Aorta (tissue), 5 donors: ENCODE results near the gene C19orf73. TPM values are rescaled to one million over a fixed set of nuclear protein-coding genes. Genes with fewer than 3 reads are reported as not detected.

Experiments used
- ATAC-seq: fragments of 200-7000 bp; cut with Tn5 transposase; one replicate; pipeline ENCODE4 v1.9.1; 2022; ENCODE audit warnings: moderate library complexity; ENCODE audit not compliant: low FRiP score
- DNase-seq, 2 donors: peaks; one replicate each; pipeline ENCODE4 v3.0.0-alpha.2; 2020
- H3K27ac ChIP-seq, 2 donors: one replicate each; pipeline ENCODE4 v1.5.1; 2013; ENCODE audit warnings: low read length in 2 of 2, mild to moderate bottlenecking in 2 of 2, moderate library complexity in 2 of 2, control low read depth in 1 of 2, inconsistent platforms in 1 of 2, low read depth in 1 of 2
- H3K27me3 ChIP-seq, 2 donors: one replicate each; pipeline ENCODE4 v1.6.1; 2013; ENCODE audit warnings: control low read depth in 1 of 2, low read length in 1 of 2, mild to moderate bottlenecking in 1 of 2, moderate library complexity in 1 of 2; ENCODE audit not compliant: insufficient read depth in 2 of 2, control insufficient read depth in 1 of 2
- H3K36me3 ChIP-seq, 2 donors: one replicate each; pipeline ENCODE4 v1.6.1; 2013; ENCODE audit warnings: control low read depth in 1 of 2, low read length in 1 of 2, mild to moderate bottlenecking in 1 of 2; ENCODE audit not compliant: insufficient read depth in 2 of 2, control insufficient read depth in 1 of 2
- H3K4me1 ChIP-seq, 2 donors: one replicate each; pipeline ENCODE4 v1.6.1; 2013; ENCODE audit warnings: low read length in 2 of 2, control low read depth in 1 of 2, mild to moderate bottlenecking in 1 of 2, moderate library complexity in 1 of 2; ENCODE audit not compliant: insufficient read depth in 2 of 2, control insufficient read depth in 1 of 2
- H3K4me3 ChIP-seq, 2 donors: one replicate each; pipeline ENCODE4 v1.5.1; 2013; ENCODE audit warnings: low read length in 2 of 2, control low read depth in 1 of 2, mild to moderate bottlenecking in 1 of 2
- H3K9me3 ChIP-seq: one replicate; pipeline ENCODE4 v1.6.1; 2013; ENCODE audit warnings: mild to moderate bottlenecking, low read length; ENCODE audit not compliant: control insufficient read depth
- WGBS, 2 donors: extraction: QIAGEN DNeasy Blood & Tissue Kit; methylation state at CpG; one replicate each; pipeline ENCODE4 v1.1.7; 2013; 5-methylcytosine and 5-hydroxymethylcytosine counted together
- intact Hi-C, 2 donors: fragments of 100-400 bp; cut with DNase I; formaldehyde crosslinking; loops; one replicate each; pipeline versions ENCODE4 v1.14.2 to v1.15.0; 2022
- long read RNA-seq, 2 donors: library from polyadenylated mRNA; unstranded; transcript quantifications; one replicate each; pipeline ENCODE4 v2.0.0, GENCODE V29; 2020 to 2021
- polyA plus RNA-seq, 2 donors: library from polyadenylated mRNA; stranded (reverse); fragments of 200-250 nt; gene quantifications; one replicate each; pipeline ENCODE4 v1.2.3, GENCODE V29; 2013
- total RNA-seq, 2 donors: library from RNA; stranded (reverse); fragmentation: NEBNext Ultra II Directional; extraction: Animal tissue kit (Norgen Biotek cat#: 25700); gene quantifications; one replicate each; pipeline ENCODE4 v1.2.1, GENCODE V29; 2021
- donor health status: healthy with polysubstance abuse.
- donor health status: Bipolar disorder and iron deficiency.
- donor health status: DM: no; HTN: no; CAD: no.
- donor health status: DM: no; HTN: no; CAD: no.
- donor health status: DM: yes; HTN: yes; CAD: no.

C19orf73 gene, protein sequence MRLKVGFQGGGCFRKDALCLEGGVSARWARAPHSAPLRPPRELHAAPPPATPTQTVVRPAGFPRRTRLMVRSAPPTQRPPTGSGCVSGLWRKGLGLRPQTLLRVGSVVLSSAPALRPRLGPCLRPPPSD
- total RNA-seq (under 1 TPM; 0.49 to 0.72 TPM), polyA plus RNA-seq (1 to 10 TPM; 1.0 to 5.4 TPM)
- long read RNA-seq, donor 1, result 0 reads
- long read RNA-seq, donor 2, partial matches to known transcripts, result 0 of 1 reads
- long read RNA-seq, donor 2, other reads (novel, unspliced or antisense), result 0 of 1 reads

DNA sequence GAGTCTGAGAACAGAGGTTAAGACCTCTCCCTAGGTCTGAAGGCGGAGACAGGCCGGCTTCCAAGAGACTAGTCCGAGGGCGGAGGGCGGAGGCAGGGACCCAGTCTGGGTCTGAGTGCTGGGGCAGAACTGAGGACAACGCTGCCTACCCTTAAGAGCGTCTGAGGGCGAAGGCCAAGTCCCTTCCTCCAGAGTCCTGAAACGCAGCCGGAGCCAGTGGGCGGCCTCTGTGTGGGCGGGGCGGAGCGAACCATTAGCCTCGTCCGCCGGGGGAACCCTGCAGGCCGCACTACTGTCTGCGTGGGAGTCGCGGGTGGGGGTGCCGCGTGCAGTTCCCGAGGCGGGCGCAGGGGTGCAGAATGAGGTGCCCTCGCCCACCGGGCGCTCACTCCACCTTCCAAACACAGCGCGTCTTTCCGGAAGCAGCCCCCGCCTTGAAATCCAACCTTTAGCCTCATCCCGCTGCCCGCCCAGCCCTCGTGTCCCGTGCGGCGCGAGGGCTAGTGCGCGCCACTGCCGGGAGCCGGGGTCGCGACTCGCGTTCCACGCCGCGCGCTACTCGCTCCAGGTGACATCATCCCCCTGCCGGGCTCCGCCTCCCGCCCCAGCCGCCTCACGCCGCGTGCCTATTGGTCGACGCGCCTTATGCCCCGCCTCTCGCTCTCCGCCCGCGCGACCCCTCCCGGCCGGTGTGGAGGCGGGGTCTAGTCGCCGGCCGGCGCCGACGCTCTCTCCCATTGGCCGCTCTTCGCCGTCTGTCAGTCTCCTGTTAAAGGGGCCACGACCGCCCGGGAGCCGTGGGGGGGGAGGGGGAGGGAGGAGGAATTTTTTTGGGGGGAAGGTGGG lies at the start of gene C19orf73:
TSS of gene C19orf73 (minus strand) at position 579 of the 846 bp plus-strand sequence. CDS start at position 458, 121 bp downstream.
- Histone ChIP-seq H3K27me3 (no peaks in the 10 kb centered on the region), H3K36me3 (no peaks in the 10 kb centered on the region), H3K9me3 (no peaks in the 10 kb centered on the region), H3K27ac (peak within 1 kb of the TSS; percentile 23 to 91), H3K4me1 (peaks cover 0 to under 1% of the 10 kb centered on the region in 2 donors), H3K4me3 (peak within 1 kb of the TSS; percentile 34 to 45)
- ATAC-seq (peak; percentile 94), DNase-seq (peak; percentile 97 to 98)
- intact Hi-C loops, result loop anchor here (2.0 to 5.0 kb wide), 2 partner anchors 32 to 34 kb away; no protein-coding TSS in a partner anchor
- WGBS, 2 donors, result 1% methylated on average over 74 to 85 of the region's 85 CpGs

- Histone ChIP-seq H3K27ac (no peak overlapping the region), H3K4me1 (peaks cover 0 to 3% of the 10 kb centered on the region in 2 donors), H3K27me3 (no peaks in the 10 kb centered on the region), H3K36me3 (peaks cover 0 to 4% of the 10 kb centered on the region in 2 donors), H3K9me3 (no peaks in the 10 kb centered on the region), H3K4me3 (no peak overlapping the region)
- ATAC-seq (no peak), DNase-seq (no peak)
- intact Hi-C loops, result no loop called here
- 93 to 95% methylated on average over 23 of the region's 23 CpGs for WGBS, 2 donors
These were observed 49.5 kb upstream of the C19orf73 start for GRCh38 chr19:49168421-49168820.

- Histone ChIP-seq H3K27ac (no peak overlapping the region), H3K9me3 (no peaks in the 10 kb centered on the region), H3K36me3 (peaks cover 0 to 4% of the 10 kb centered on the region in 2 donors), H3K27me3 (no peaks in the 10 kb centered on the region), H3K4me3 (no peak overlapping the region), H3K4me1 (peaks cover 0 to 3% of the 10 kb centered on the region in 2 donors)
- peak in 1 of 2 donors; percentile 30 for DNase-seq
- ATAC-seq, result no peak
- WGBS, 2 donors, result 83 to 85% methylated on average over 24 to 25 of the region's 25 CpGs
- intact Hi-C loops, result no loop called here
These were observed 49.0 kb upstream of the C19orf73 start for GRCh38 chr19:49167857-49168409.

GRCh38 chr19:49165865-49166301 lies 46.9 kb upstream of the C19orf73 start:
- intact Hi-C loops, result no loop called here
- peak overlapping the region; percentile 30 to 81 for H3K27ac ChIP-seq
- no peaks in the 10 kb centered on the region for H3K36me3 ChIP-seq
- DNase-seq, result peak in 1 of 2 donors; percentile 43
- WGBS, 2 donors, result 16 to 35% methylated on average over 20 to 30 of the region's 30 CpGs
- ATAC-seq, result peak; percentile 49
- H3K27me3 ChIP-seq, result no peaks in the 10 kb centered on the region
- peaks cover 0 to 3% of the 10 kb centered on the region in 2 donors for H3K4me1 ChIP-seq
- no peaks in the 10 kb centered on the region for H3K9me3 ChIP-seq
- no peak overlapping the region for H3K4me3 ChIP-seq

DNA sequence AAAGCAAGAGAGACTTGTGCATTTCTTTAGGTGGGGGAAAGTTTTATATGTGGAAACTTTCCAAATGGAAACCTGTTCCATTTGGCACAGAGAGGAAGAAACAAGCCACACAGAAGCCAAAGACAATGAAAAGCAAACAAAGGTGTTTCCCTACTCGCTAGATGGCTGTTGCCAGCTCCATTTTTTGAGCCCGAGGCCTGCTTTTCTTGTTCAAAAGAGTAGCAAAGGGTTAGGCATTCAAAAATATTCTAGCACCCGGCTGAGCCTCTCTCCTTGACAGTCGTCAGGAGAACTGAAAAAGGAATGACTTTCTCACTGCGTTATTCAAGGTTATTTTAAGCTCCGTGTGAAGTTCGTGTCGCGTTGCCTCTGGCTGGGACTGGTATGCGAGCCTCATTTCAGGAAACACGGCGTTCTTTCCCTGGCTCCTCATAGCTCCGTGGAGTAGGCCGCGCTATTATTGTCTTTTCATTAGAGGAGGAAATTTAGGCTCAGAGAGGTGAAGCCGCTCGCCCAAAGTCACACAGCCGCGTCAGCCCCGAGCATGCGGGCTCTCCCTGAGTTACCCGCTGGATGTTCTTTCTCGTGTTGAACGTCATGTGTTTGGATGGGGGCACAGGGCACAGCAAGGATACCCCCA lies 46.3 kb upstream of the C19orf73 start:
- H3K4me3 ChIP-seq, result no peak overlapping the region
- intact Hi-C loops, result no loop called here
- DNase-seq, result peak; percentile 57 to 77
- peak overlapping the region; percentile 81 to 91 for H3K27ac ChIP-seq
- no peaks in the 10 kb centered on the region for H3K9me3 ChIP-seq
- no peaks in the 10 kb centered on the region for H3K27me3 ChIP-seq
- H3K4me1 ChIP-seq, result peaks cover 0 to 3% of the 10 kb centered on the region in 2 donors
- peak; percentile 78 for ATAC-seq
- WGBS, 2 donors, result 7 to 8% methylated on average over 24 of the region's 24 CpGs
- no peaks in the 10 kb centered on the region for H3K36me3 ChIP-seq

DNA sequence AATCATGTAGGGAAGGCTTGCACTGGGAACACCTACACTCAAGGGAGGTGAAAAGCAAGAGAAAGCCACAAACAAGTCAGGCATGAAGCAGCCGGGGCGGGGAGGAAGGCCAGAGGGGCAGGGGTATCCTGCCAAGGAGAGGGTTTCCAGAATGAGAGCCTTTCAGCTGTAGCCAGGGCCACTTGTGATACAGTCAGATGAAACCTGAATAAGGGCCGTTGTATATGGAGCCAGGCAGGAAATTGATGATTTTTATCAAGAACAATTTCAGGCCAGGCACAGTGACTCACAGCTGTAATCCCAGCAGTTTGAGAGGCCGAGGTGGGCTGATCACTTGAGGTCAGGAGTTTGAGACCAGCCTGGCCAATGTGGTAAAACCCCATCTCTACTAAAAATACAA lies 43.0 kb upstream of the C19orf73 start:
- Histone ChIP-seq H3K9me3 (no peaks in the 10 kb centered on the region), H3K4me1 (peaks cover 0 to 3% of the 10 kb centered on the region in 2 donors), H3K27ac (no peak overlapping the region), H3K36me3 (no peaks in the 10 kb centered on the region), H3K27me3 (no peaks in the 10 kb centered on the region), H3K4me3 (no peak overlapping the region)
- intact Hi-C loops, result loop anchor here in 1 of 2 donors (5.0 kb wide), 1 partner anchor 35 kb away; no protein-coding TSS in a partner anchor
- no peak for ATAC-seq
- WGBS, 2 donors, result 63 to 79% methylated on average over 4 of the region's 4 CpGs
- peak; percentile 9 to 36 for DNase-seq

DNA sequence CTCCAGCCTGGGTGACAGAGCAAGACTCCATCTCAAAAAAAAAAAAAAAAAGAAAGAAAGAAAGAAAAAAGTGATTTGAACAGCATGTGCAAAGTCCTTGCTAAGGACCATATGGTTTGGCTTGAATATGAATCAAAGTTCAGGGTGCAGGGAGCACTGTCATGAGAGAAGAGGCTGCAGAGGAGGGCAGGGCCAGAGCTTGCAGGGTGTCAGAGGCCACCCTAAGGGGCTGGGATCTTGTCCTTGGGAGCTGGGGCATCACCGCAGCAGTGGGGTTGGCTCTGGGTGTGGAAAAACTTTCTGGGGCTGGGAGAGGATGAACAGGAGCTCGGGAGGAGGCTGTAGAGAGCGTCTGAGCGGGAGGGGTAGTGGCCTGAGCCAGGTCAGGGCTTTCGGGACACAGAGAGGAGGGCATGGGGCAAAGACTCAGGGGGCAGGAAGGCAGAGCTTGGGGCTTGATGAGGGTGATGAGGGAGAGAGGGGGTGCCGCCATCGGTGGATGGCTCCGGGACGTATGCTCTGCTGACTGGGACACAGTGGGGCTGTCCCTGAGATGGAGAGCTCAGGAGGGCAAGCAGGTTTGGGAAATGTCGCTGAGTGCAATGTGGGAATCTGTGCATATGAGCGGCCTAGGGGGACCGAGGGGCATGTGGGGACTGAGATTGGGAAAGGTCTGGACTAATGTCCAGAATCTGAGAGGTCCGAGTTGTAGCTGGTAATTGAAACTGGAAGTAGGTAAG lies 41.7 kb upstream of the C19orf73 start:
- intact Hi-C loops, result loop anchor here in 1 of 2 donors (5.0 kb wide), 1 partner anchor 37 kb away; no protein-coding TSS in a partner anchor
- Histone ChIP-seq H3K27me3 (no peaks in the 10 kb centered on the region), H3K4me1 (no peaks in the 10 kb centered on the region), H3K9me3 (no peaks in the 10 kb centered on the region), H3K27ac (no peak overlapping the region), H3K4me3 (no peak overlapping the region), H3K36me3 (no peaks in the 10 kb centered on the region)
- ATAC-seq (no peak), DNase-seq (peak; percentile 26 to 51)
- 90% methylated on average over 13 of the region's 13 CpGs for WGBS, 2 donors
